Measurements from ENCODE around the gene CD6.

The CD6 gene

DNA sequence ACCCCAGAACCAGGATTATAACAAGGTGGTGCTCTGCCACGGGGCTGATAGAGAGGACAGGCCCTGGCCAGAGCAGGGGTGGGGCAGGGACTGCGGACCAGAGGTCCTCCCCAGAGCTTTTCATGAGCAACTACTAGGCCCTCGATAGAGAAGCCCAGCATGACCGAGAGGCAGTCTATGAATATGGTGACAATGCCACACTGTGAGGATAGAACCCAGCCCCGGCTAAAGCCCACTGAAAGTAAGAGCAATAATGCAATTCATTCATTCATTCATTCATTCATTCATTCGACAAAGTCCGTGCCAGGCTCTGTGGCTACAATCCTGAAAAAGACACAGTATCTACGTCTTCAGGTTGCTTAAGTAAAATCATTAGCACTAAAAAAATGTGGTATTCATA, 95.2 kb downstream of the CD6 start:
- TF ChIP-seq, protein P1, sequence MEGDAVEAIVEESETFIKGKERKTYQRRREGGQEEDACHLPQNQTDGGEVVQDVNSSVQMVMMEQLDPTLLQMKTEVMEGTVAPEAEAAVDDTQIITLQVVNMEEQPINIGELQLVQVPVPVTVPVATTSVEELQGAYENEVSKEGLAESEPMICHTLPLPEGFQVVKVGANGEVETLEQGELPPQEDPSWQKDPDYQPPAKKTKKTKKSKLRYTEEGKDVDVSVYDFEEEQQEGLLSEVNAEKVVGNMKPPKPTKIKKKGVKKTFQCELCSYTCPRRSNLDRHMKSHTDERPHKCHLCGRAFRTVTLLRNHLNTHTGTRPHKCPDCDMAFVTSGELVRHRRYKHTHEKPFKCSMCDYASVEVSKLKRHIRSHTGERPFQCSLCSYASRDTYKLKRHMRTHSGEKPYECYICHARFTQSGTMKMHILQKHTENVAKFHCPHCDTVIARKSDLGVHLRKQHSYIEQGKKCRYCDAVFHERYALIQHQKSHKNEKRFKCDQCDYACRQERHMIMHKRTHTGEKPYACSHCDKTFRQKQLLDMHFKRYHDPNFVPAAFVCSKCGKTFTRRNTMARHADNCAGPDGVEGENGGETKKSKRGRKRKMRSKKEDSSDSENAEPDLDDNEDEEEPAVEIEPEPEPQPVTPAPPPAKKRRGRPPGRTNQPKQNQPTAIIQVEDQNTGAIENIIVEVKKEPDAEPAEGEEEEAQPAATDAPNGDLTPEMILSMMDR (IDR thresholded peaks at IDR 0.05; ENCODE audit: control insufficient read depth, insufficient read depth, low read depth, low read length, missing control alignments) = no peak
- H3K4me3 ChIP-seq (ENCODE audit: control insufficient read depth, low read depth, low read length) = no peak overlapping the region
- DNase-seq (ENCODE audit: low read depth) = no peak

DNA sequence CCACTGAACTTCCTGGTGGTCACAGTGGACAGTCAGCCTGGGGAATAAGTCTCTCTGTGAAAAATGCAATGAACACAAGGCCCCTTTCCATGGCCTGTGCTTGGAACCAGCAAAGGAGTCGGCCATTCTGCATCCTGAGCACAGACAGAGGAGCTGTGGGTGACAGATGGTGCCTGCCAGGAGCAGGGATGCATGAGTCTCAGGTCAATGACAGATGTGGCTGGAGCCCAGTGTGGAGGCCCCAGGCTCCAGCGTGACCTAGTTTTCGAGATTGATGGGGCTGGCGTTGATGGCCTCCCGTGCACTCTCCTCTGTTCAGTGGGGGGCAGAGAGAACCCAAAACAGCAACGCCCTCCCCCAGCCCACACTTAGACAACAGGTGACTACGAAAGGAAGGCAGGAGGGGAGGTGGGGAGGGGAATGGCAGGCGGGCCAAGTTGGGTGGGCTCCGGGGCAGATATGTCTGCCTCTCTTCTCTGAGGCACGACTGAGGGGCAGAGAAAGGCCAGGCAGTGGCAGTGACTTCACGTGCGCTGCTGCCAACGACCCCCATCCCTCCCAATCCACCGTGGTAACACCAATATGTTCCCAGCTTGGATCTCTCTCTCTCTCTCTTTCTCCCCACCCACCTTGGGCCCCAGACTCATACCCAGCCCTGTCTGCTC, 96.4 kb downstream of the CD6 start:
- no peak overlapping the region for H3K4me3 ChIP-seq (ENCODE audit: control insufficient read depth, low read depth, low read length)
- no peak for DNase-seq (ENCODE audit: low read depth)
- TF ChIP-seq, protein P1 (IDR thresholded peaks at IDR 0.05; ENCODE audit: control insufficient read depth, insufficient read depth, low read depth, low read length, missing control alignments) = no peak

DNA sequence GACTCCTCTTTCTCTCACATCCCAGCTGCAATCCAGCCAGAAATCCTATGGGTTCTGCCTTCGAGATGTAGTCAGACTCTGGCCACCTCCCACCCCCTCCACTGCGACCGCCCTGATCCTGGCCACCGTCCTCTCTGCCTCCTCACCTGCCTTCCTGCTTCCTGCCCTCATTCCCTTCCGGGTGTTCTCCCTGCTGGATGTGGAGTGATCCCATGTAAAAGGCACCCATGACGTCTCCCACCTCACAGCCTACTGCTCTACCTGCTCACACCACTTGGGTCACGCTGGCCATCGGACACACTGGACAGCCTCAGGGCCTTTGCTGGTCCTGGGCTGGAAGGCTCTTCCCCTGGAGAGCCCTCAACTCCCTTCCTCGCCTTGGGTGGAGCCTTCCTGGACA, 97.1 kb downstream of the CD6 start:
- no peak for DNase-seq (ENCODE audit: low read depth)
- no peak overlapping the region for H3K4me3 ChIP-seq (ENCODE audit: control insufficient read depth, low read depth, low read length)
- TF ChIP-seq, protein P1 (IDR thresholded peaks at IDR 0.05; ENCODE audit: control insufficient read depth, insufficient read depth, low read depth, low read length, missing control alignments) = no peak

DNA sequence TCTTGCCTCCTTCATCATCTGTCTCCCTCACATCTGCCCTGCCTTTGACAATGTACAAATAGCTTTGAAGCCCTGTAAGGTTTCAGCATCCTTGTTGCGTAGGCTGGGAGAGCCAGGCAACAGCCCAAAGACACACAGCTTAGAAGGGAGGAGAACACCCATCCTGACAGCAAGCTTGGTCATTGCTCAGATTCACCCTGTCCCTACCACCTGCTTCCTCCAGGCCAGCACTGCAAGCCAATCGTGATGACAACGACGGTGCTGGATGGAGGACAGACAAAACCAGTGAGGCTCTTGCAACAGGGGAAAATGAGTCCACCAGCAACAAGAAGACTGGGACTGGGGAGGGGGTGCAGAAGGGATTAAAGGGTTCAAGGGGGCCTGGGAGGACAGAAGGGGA, 97.9 kb downstream of the CD6 start:
- H3K4me3 ChIP-seq (ENCODE audit: control insufficient read depth, low read depth, low read length) = no peak overlapping the region
- TF ChIP-seq, protein P1 (IDR thresholded peaks at IDR 0.05; ENCODE audit: control insufficient read depth, insufficient read depth, low read depth, low read length, missing control alignments) = no peak
- DNase-seq (ENCODE audit: low read depth) = no peak

Measured in AG09309 (cell line).